Measurements from ENCODE around the gene ADAMTS10.

GRCh38 chr19:8609279-8610040 lies 1.1 kb downstream of the ADAMTS10 start:
- peak; percentile 27 for TF ChIP-seq CTCF (IDR thresholded peaks at IDR 0.05; ENCODE audit: poor library complexity)
- no peak for TF ChIP-seq EZH2phosphoT487 (IDR thresholded peaks at IDR 0.05; ENCODE audit: low read depth, severe bottlenecking, unreplicated experiment)
